Measurements from ENCODE around the gene DCN.

Gene DCN

GRCh38 chr12:91188778-91189177 is 6.2 kb upstream of the DCN start:
- Histone ChIP-seq H3K36me3 (ENCODE audit: insufficient read depth, low read length) (no peaks in the 10 kb centered on the region), H2AFZ (ENCODE audit: low read length, unreplicated experiment) (peak overlapping the region; percentile 25), H3K4me3 (ENCODE audit: low read depth, low read length) (no peak overlapping the region), H3K79me2 (ENCODE audit: control insufficient read depth, insufficient read depth, low read length, unreplicated experiment) (no peaks in the 10 kb centered on the region), H3K27me3 (ENCODE audit: insufficient read depth, low read length) (no peaks in the 10 kb centered on the region), H3K27ac (ENCODE audit: low read depth, low read length) (peak overlapping the region; percentile 63), H3K4me1 (ENCODE audit: control insufficient read depth, insufficient read depth, low read length, unreplicated experiment) (peaks cover 35% of the 10 kb centered on the region)

DNA sequence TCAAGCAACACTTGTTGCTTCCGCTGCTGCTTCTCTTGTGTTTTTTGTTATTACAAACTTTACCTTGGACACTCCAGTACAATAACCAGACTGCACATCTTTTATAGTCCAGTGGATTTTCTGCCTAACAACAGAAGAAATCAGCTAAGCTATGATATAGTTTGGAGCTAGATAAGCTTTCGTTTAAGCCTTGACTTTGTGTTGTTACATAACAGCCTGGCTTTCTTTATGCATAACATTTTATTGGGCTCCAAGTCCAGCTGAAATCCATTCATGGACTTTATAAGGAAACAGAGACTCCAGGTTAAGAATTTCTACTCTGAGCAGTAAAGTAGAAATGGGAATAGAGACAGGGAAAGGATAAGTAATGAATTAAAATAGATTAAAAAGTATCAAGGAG is 3.5 kb upstream of the DCN start:
- Histone ChIP-seq H3K27ac (ENCODE audit: low read depth, low read length) (no peak overlapping the region), H3K79me2 (ENCODE audit: control insufficient read depth, insufficient read depth, low read length, unreplicated experiment) (peaks cover 7% of the 10 kb centered on the region), H3K27me3 (ENCODE audit: insufficient read depth, low read length) (no peaks in the 10 kb centered on the region), H3K4me3 (ENCODE audit: low read depth, low read length) (no peak overlapping the region), H3K4me1 (ENCODE audit: control insufficient read depth, insufficient read depth, low read length, unreplicated experiment) (peaks cover 37% of the 10 kb centered on the region), H3K36me3 (ENCODE audit: insufficient read depth, low read length) (no peaks in the 10 kb centered on the region), H2AFZ (ENCODE audit: low read length, unreplicated experiment) (no peak overlapping the region)

- Histone ChIP-seq H3K4me1 (ENCODE audit: control insufficient read depth, insufficient read depth, low read length, unreplicated experiment) (peaks cover 35% of the 10 kb centered on the region), H3K79me2 (ENCODE audit: control insufficient read depth, insufficient read depth, low read length, unreplicated experiment) (peaks cover 14% of the 10 kb centered on the region), H3K27me3 (ENCODE audit: insufficient read depth, low read length) (no peaks in the 10 kb centered on the region), H3K27ac (ENCODE audit: low read depth, low read length) (no peak overlapping the region), H2AFZ (ENCODE audit: low read length, unreplicated experiment) (no peak overlapping the region), H3K4me3 (ENCODE audit: low read depth, low read length) (no peak overlapping the region), H3K36me3 (ENCODE audit: insufficient read depth, low read length) (no peaks in the 10 kb centered on the region)
These were observed 2.8 kb upstream of the DCN start for GRCh38 chr12:91185421-91185820.

DNA sequence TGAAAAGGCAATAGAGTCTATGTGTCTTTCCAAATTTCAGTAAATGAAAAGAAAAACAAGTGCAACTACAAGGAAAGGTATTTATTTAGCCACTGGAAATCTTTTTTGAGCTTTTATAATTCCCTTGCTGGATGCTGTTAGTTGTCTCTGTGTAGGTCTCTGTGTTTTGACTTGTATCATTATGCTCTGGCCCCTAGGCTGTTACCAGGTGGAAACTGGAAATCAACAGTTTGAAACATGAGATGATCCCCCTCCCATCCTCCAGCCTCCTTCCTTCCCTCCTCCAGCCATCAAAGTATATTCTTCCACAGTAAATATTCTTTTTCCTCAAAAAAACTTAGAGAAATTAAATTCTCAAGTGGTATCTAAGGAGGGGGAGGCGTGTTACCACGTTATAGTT is 934 bp upstream of the DCN start:
- peak overlapping the region; percentile 93 for H2AFZ ChIP-seq (ENCODE audit: low read length, unreplicated experiment)
- H3K36me3 ChIP-seq (ENCODE audit: insufficient read depth, low read length), result no peaks in the 10 kb centered on the region
- H3K4me3 ChIP-seq (ENCODE audit: low read depth, low read length), result peak overlapping the region; percentile 73; the same call in 1 of the 2 replicates
- peak overlapping the region; percentile 74 for H3K27ac ChIP-seq (ENCODE audit: low read depth, low read length)
- peaks cover 17% of the 10 kb centered on the region for H3K4me1 ChIP-seq (ENCODE audit: control insufficient read depth, insufficient read depth, low read length, unreplicated experiment)
- H3K27me3 ChIP-seq (ENCODE audit: insufficient read depth, low read length), result no peaks in the 10 kb centered on the region
- H3K79me2 ChIP-seq (ENCODE audit: control insufficient read depth, insufficient read depth, low read length, unreplicated experiment), result peaks cover 33% of the 10 kb centered on the region

DNA sequence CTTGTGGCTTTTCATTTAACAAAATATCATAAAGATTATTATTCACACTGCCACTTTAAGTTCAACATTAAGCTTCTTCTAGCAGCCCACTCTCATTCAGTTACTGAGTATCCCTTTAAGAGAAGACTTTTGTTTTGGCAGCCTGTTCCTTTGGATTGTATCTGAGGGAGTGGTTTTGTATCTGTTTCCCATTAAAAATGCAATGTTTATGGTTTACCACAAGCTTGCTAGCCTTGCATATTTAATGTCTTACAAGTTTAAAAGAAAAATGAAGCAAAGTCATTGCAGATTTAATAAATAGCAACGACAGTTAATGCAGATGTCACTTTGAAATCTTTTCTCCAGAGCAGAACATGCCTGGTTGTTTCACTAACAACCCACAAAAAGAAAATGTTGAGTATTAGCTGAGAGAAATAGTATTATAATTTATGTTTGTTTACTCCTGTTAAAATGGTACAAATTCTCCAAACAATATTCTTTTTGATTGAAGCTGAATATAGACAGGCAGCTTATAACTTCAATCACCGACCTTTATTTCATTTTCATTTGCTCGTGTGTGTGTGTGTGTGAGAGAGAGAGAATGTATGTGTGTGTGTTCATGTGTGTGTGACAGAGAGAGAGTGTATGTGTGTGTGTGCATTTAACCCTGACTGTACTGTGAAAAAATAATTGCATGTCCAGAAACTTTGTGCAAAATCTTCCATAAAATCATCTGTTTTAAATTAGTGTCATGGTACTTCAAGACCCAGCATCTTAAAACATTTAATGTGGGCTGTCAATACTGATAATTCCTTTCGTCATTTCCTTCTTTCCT is 1.8 kb downstream of the DCN start:
- Histone ChIP-seq H3K36me3 (ENCODE audit: insufficient read depth, low read length) (no peaks in the 10 kb centered on the region), H3K4me1 (ENCODE audit: control insufficient read depth, insufficient read depth, low read length, unreplicated experiment) (peaks cover 17% of the 10 kb centered on the region), H3K27ac (ENCODE audit: low read depth, low read length) (peak overlapping the region; percentile 74), H3K27me3 (ENCODE audit: insufficient read depth, low read length) (no peaks in the 10 kb centered on the region), H3K79me2 (ENCODE audit: control insufficient read depth, insufficient read depth, low read length, unreplicated experiment) (peaks cover 56% of the 10 kb centered on the region), H3K4me3 (ENCODE audit: low read depth, low read length) (peak overlapping the region; percentile 73), H2AFZ (ENCODE audit: low read length, unreplicated experiment) (peak overlapping the region; percentile 91)

- Histone ChIP-seq H3K36me3 (ENCODE audit: insufficient read depth, low read length) (no peaks in the 10 kb centered on the region), H3K27ac (ENCODE audit: low read depth, low read length) (peak overlapping the region; percentile 74), H3K4me1 (ENCODE audit: control insufficient read depth, insufficient read depth, low read length, unreplicated experiment) (peaks cover 24% of the 10 kb centered on the region), H3K4me3 (ENCODE audit: low read depth, low read length) (peak overlapping the region; percentile 73), H3K79me2 (ENCODE audit: control insufficient read depth, insufficient read depth, low read length, unreplicated experiment) (peaks cover 62% of the 10 kb centered on the region), H3K27me3 (ENCODE audit: insufficient read depth, low read length) (no peaks in the 10 kb centered on the region), H2AFZ (ENCODE audit: low read length, unreplicated experiment) (peak overlapping the region; percentile 91)
These were observed 2.6 kb downstream of the DCN start for GRCh38 chr12:91179966-91180561.

- peak overlapping the region; percentile 12 for H2AFZ ChIP-seq (ENCODE audit: low read length, unreplicated experiment)
- peak overlapping the region; percentile 73 for H3K4me3 ChIP-seq (ENCODE audit: low read depth, low read length)
- no peaks in the 10 kb centered on the region; the same call in 1 of the 2 replicates for H3K36me3 ChIP-seq (ENCODE audit: insufficient read depth, low read length)
- peak overlapping the region; percentile 74 for H3K27ac ChIP-seq (ENCODE audit: low read depth, low read length)
- H3K4me1 ChIP-seq (ENCODE audit: control insufficient read depth, insufficient read depth, low read length, unreplicated experiment), result peaks cover 29% of the 10 kb centered on the region
- peaks cover 66% of the 10 kb centered on the region for H3K79me2 ChIP-seq (ENCODE audit: control insufficient read depth, insufficient read depth, low read length, unreplicated experiment)
- no peaks in the 10 kb centered on the region for H3K27me3 ChIP-seq (ENCODE audit: insufficient read depth, low read length)
These were observed 3.3 kb downstream of the DCN start for GRCh38 chr12:91179315-91179714.

- H3K27me3 ChIP-seq (ENCODE audit: insufficient read depth, low read length), result no peaks in the 10 kb centered on the region
- peak overlapping the region; percentile 12 for H2AFZ ChIP-seq (ENCODE audit: low read length, unreplicated experiment)
- peak overlapping the region; percentile 73 for H3K4me3 ChIP-seq (ENCODE audit: low read depth, low read length)
- peaks cover 24% of the 10 kb centered on the region for H3K4me1 ChIP-seq (ENCODE audit: control insufficient read depth, insufficient read depth, low read length, unreplicated experiment)
- no peaks in the 10 kb centered on the region; the same call in 1 of the 2 replicates for H3K36me3 ChIP-seq (ENCODE audit: insufficient read depth, low read length)
- H3K27ac ChIP-seq (ENCODE audit: low read depth, low read length), result peak overlapping the region; percentile 74
- peaks cover 67% of the 10 kb centered on the region for H3K79me2 ChIP-seq (ENCODE audit: control insufficient read depth, insufficient read depth, low read length, unreplicated experiment)
These were observed 3.8 kb downstream of the DCN start for GRCh38 chr12:91178781-91179180.

- no peaks in the 10 kb centered on the region for H3K27me3 ChIP-seq (ENCODE audit: insufficient read depth, low read length)
- H3K27ac ChIP-seq (ENCODE audit: low read depth, low read length), result peak overlapping the region; percentile 74
- peaks cover 23% of the 10 kb centered on the region for H3K4me1 ChIP-seq (ENCODE audit: control insufficient read depth, insufficient read depth, low read length, unreplicated experiment)
- peaks cover 5% of the 10 kb centered on the region; the same call in 1 of the 2 replicates for H3K36me3 ChIP-seq (ENCODE audit: insufficient read depth, low read length)
- no peak overlapping the region for H2AFZ ChIP-seq (ENCODE audit: low read length, unreplicated experiment)
- H3K79me2 ChIP-seq (ENCODE audit: control insufficient read depth, insufficient read depth, low read length, unreplicated experiment), result peaks cover 73% of the 10 kb centered on the region
- peak overlapping the region; percentile 73 for H3K4me3 ChIP-seq (ENCODE audit: low read depth, low read length)
These were observed 4.5 kb downstream of the DCN start for GRCh38 chr12:91178139-91178561.

DNA sequence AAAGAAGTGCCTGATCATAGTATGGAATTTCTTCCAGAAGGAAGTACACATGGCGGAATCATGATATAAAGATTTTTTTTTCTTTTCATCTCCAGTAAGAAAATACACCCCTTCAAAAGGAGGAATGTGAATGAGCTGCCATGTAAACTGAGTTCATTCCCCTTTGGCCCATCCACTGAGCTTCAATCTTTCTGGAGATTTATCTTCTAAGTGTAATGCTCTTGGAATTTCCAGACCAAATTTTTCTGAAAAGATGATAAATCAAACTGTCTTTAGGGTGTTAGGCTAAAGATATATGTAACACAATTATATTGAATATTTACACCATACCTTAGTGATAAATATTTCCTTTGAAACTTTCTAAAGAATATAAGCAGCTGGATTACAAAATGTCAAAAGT is 5.2 kb downstream of the DCN start:
- Histone ChIP-seq H3K4me1 (ENCODE audit: control insufficient read depth, insufficient read depth, low read length, unreplicated experiment) (peaks cover 27% of the 10 kb centered on the region), H3K27ac (ENCODE audit: low read depth, low read length) (peak overlapping the region; percentile 74), H3K79me2 (ENCODE audit: control insufficient read depth, insufficient read depth, low read length, unreplicated experiment) (peaks cover 79% of the 10 kb centered on the region), H2AFZ (ENCODE audit: low read length, unreplicated experiment) (peak overlapping the region; percentile 77), H3K4me3 (ENCODE audit: low read depth, low read length) (peak overlapping the region; percentile 73), H3K36me3 (ENCODE audit: insufficient read depth, low read length) (peaks cover 8% of the 10 kb centered on the region; the same call in 1 of the 2 replicates), H3K27me3 (ENCODE audit: insufficient read depth, low read length) (no peaks in the 10 kb centered on the region)
